Stimulated activated CD4-positive, alpha-beta T cell treated with anti-CD3 and anti-CD28 coated beads, TNF-alpha, amount 100 ng/mL, for 48 hours (primary cell): ENCODE results near the gene TNFSF15.

Experiments
- DNase-seq, 3 donors: peaks; one replicate each; pipeline ENCODE4 v3.0.0-alpha.2; 2020; ENCODE audit warnings: low read depth in 3 of 3

The TNFSF15 gene

GRCh38 chr9:114825126-114825795 is 19.4 kb upstream of the TNFSF15 start:
- DNase-seq, result no peak

DNA sequence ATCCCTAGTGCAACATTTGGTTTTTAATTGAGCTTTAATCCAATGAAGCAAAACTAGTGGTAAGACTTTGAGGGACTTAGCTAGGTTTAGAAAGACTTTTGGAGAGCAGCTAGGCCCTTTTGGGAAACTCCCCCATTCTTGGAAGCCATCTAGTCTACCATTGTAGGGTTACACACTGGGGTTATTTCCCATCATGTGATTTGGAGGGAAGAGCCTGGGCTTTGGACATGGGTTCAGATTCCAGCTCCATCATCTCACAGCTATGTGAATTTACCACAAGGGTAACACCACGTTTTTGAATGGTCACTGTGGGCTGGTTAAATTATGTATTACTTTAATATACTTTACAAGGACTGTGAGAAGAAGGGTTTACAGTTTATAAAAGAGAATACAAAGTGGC is 18.3 kb upstream of the TNFSF15 start:
- no peak for DNase-seq

- no peak for DNase-seq
Measured at GRCh38 chr9:114823441-114823840, 17.6 kb upstream of the TNFSF15 start.

GRCh38 chr9:114822708-114823107 is 16.9 kb upstream of the TNFSF15 start:
- DNase-seq, result no peak

DNA sequence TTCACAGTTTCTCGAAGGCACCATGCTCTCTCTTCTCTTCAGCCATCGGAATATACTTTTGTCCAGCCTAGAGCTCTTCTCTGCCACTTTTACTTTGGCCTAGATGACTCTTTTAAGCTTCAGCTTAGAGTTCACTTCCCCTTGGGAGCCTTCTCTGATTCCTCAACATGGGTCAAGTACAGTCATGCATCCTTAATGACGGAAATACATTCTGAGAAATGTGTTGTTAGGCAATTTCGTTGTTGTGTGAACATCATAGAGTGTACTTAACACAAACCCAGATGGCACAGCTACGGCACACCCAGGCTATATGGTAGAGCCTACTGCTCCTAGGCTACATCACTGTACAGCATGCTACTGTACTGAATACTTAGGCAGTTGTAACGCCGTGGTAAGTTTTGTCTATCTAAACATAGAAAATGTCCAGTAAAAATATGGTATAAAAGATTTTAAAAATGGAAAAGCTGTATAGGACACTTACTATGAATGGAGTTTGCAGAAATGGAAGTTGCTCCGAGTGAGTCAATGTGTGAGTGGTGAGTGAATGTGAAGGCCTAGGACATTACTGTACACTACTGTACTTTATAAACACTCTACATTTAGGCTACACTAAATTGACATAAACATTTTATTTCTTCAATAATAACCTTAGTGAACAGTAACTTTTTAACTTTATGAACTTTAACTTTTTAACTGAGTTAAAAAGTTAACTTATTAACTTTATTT is 15.1 kb upstream of the TNFSF15 start:
- no peak for DNase-seq

GRCh38 chr9:114818178-114818577 is 12.3 kb upstream of the TNFSF15 start:
- no peak for DNase-seq

GRCh38 chr9:114813717-114814418 is 8.0 kb upstream of the TNFSF15 start:
- DNase-seq, result no peak

DNA sequence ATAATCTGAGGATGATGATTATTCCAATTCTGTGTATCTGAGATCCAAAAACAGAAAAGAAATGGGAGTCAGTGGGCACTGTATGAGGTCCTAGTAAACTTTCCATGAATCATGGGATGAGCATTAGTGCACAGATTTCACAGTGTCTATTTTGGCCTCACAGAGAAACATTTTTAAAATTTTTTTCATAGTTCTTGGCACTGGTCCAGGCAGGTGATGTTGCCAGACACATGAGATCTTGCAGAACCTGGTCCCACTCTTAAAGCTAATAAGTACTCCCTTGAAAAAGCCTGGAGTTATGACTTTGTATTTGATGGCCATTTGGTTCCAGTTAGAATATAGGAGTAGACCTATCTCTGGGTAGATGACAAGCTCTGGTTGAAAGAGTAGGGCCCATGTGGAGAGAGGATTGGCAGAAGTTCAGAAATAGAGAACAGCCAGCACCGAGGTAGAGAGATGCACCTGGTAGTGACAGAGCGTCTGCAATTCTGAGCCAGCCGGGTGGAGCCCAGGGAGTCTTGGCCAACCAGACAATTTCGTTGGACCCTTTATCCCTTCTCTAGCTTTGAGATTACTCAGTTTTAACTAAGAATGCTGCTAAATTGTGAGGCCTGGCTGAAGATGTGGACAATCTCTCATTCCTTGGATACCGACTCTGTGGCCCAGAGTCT is 6.3 kb upstream of the TNFSF15 start:
- DNase-seq, result no peak

- DNase-seq, result no peak
Measured at GRCh38 chr9:114811301-114811700, 5.5 kb upstream of the TNFSF15 start.

- DNase-seq, result no peak
Measured at GRCh38 chr9:114810614-114811013, 4.8 kb upstream of the TNFSF15 start.

- no peak for DNase-seq
Measured at GRCh38 chr9:114806526-114806900, 674 bp upstream of the TNFSF15 start.

DNA sequence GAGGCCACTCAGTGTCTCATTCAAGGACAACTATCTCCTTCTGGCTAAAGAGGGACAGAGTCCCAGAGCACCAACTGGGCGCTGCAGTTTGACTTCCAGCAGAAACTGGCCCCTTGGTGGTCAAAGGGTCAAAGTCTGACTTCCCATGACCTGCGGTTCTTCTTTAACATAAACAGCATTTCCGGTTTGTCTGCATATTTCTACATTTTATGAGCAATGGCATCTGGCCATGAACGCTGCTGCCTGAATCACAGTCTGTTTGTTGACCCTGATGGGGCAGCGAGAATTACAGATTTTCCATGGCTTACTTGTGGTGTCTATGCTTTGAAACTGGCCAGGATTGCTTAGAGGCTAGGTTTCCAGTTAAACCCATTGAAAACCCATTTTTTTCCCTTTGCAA is 1.3 kb downstream of the TNFSF15 start:
- DNase-seq, result no peak

- no peak for DNase-seq
Measured at GRCh38 chr9:114803479-114804265, 2.2 kb downstream of the TNFSF15 start.

GRCh38 chr9:114799925-114800324 is 5.9 kb downstream of the TNFSF15 start:
- no peak for DNase-seq

DNA sequence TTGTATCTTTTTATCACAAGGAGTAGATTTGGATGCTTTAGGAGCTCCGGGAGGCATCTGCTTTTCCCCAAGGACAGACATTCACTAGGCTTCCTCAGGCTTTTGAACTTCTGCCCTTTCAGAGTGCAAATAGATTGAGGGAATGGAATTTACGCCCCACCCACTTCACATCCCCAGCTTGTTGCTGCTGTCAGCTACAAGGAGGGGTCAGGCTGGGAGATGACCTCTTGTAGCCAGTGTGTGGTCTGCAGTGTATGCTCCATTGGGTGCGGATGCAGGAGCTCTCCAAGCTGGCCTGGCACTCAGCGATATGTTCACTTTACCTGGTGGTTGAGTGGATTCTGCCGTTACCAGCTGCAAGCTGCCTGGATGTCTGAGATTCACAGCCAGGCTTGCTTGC is 6.4 kb downstream of the TNFSF15 start:
- DNase-seq, result no peak

- DNase-seq, result no peak
Measured at GRCh38 chr9:114798780-114799427, 6.9 kb downstream of the TNFSF15 start.

DNA sequence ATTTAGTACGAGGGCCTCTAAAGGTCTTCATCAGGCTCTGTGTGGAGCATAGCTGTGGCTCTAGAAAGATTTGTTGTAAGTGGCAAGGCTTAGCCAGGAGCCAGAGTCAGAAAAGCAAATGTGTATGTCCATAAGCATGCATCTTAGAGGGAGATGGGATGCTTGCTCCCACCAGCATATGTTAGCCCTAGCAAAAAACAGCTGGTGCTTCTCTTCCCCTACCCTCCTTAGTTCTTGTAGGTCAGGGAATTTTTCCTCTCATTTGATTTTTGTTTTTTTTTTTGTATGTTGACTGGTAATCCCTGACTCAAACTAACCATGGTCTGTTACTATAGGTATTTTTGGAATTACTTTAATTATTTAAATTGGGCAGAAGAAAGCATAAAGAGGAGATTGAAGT is 7.7 kb downstream of the TNFSF15 start:
- no peak for DNase-seq

DNA sequence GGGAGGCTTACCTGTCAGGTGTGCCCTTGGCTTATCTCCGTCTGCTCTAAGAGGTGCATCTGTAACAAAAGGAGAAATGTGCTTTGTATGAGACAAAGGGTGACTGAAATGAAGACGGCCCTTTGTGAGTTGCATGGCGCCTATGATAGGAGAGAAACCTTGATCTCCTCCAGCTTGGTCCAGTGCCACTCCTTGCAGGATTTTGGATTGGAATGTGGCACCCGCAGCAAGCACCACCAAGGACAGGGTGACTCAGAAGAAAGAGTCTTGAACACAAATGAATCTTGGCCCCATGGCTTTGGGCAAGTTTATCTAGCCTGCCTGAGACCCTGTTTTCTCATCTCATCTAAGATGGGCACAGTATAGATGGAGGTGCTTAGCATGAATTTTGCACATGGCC is 13.4 kb downstream of the TNFSF15 start:
- no peak for DNase-seq

DNA sequence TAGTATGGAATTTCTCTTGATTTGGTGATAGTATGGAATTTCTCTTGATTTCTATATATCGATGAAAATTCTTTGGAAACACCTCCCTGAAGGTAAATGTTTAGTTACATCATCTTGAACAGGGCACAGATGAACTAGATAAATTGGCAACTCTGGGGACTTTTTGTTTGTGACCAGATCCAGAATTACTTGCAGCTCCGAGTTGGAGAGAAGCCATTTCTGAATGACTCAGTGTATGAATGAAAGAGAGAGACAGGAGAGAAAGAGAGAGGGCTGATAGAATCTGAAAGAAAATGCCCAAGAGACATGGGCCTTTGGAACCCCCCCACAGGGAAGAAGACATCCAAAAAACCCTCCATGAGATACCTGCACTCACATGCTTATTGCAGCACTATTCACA is 14.1 kb downstream of the TNFSF15 start:
- no peak for DNase-seq

DNA sequence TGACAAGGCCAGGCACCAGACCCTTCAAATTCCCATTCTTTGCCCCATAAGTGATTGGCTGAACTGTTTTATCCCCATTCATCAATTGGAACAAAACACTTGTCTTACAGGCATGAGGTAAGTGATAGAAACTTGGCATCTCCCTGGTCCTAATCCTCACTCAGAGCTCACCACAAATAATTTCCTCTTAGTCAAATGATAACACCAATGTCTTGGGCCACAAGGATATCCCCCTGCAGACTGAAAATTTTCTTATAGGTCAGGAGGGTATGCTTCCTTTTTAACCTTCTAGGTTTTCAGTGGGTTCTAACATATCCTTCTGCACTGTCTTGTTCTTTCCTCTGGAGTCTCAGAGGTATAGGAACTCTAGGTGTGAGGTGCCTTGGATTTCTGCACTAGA is 14.5 kb downstream of the TNFSF15 start:
- no peak for DNase-seq

- DNase-seq, result no peak
Measured at GRCh38 chr9:114790521-114790920, 15.3 kb downstream of the TNFSF15 start.
